CD4-positive, alpha-beta T cell treated with Interleukin-4 for 1 hour (primary cell): ENCODE data around the gene TRAF5.

Source experiments
- DNase-seq, 2 donors: peaks; one replicate each; pipeline ENCODE4 v3.0.0-alpha.2; 2020 to 2022

The TRAF5 gene

DNA sequence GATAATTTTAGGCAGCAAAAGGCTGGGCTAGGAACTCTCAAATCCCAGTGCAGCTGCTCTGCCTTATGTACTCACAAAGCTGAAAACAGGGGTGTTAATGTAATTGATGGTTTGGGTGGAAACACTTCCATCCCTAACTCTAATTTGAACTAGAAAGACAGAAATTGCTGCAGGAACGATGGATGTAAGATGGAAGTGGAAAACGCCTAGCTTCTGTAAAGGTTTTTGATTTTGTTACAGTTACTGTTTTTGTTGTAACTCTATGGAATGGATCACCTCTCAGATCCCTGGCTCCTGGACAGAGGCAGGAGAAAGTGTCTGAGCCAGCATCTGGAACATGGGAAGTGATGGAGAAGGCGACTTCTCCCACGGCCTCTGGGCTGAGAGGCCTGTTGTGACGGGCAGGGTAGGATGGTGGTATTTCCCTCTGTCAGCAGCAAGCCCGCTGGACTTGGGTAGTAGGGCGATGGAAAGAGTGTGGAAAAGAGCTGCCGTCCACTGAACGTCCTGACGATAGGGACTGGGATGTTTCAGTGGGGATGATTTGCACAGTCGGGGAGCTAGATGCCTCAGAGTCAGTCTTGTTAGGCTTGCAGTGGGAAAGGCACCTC lies 1.6 kb downstream of the TRAF5 start:
- DNase-seq = no peak

DNA sequence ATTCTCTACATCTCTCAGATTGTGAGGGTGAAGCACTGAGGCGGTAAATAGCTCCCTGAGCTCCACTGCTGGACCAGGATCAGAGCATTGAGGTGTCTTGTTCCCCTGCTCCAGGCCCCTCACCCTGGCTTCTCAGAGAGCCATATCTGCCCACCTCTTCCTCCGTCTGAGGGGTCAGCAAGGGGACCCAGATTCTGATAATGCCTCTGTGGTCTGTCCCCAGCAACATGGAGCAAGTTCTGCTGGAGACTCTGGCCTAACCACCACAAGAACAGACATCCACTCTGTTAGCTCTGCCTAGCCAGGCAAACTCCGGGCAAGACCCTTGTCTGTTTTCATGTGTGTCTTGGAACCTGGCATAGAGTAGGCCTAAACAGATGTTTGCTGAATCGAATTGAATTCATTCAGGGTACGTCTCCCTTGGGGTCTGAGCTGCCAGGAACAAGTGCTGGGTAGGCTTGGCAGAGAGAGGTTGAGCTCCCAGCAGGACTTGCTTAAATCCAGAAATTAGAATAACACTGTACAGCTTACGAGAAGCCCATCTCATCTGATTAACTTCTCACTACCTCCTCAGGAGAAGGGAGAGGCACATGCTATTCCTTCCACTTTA lies 2.3 kb downstream of the TRAF5 start:
- DNase-seq = no peak

DNA sequence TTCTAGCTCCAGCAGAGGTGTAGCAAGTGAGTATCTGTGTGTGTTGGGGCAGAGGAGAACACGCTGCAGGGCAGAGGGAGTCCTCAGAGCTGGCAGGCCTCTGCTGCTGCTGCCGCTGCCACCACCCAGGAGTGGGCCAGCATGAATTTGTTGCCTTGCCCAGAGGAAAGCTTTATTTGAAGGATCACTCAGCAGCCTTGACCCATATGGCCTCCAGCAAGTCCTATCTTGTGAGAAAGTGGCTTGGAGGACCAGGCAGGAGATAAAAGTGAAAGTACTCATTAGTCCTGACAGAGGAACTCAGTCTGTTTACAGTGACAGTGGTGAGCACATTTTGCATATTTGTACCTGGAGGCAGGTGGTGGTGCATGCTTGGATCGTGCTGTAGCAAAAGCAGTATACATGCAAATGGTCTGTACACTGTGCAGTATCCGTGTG lies 3.1 kb downstream of the TRAF5 start:
- DNase-seq = peak; percentile 29 to 50

DNA sequence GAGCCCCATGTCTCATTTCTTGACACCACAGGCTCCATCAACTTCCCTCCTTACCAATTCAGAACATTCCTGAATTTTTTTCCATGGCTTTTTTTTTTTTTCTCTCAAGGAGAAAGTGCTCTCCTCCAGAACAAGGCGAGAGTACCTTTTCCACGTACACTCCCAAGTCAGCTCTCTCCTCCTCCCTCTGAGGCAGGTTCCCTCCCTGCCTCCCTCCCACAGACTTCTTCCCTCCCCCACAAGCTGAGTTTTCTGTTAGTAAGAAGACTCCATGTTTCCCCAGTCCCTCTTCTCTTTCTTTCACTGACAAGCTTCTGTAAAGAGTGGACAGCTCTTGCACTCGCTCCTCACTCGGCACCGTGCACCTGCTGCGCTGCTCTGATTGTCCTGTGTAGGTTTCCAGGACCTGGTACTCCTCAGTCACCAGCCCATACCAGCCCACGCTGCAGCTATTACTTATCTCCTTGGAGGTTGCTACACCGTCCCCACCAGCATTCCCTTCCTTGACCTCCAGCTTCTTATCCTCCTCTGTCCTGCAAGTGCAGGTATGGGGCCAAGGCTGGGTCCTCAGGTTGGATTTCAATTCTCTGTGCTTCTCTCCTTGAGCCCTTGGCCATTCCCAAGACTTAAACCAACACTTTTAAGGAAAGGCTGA lies 3.8 kb downstream of the TRAF5 start:
- no peak for DNase-seq

DNA sequence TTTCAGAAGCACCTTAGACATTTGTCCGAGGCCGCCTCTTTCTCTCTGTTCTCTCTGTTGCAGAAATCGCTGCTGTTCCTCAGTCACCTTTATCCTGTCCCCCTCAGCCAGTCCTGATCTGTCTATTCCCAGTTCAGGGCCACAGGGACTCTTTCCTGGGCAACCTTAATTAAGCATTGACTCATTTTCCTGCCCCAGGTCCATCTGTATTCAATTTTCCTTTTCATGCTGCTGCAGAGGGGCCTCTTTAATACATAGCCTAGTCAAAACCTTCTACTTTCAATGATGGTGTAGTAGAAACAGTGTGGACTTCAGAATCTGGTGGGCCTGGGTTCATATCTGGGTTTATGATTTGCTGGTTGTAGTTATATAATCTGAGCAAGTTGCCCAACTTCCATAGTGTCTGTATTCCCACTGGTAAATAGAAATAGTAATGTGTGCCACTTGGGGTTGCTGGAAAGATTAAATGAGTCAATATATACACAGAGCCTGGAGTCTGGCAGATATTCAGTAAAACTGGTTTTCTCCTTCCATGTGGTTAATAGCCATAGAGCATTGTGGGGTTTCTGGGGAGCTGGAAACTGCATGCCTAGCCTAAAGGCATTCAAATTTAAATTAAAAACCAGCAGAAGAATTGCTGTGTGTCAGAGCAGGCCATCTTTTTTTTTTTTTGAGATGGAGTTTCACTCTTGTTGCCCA lies 4.5 kb downstream of the TRAF5 start:
- DNase-seq = no peak

DNA sequence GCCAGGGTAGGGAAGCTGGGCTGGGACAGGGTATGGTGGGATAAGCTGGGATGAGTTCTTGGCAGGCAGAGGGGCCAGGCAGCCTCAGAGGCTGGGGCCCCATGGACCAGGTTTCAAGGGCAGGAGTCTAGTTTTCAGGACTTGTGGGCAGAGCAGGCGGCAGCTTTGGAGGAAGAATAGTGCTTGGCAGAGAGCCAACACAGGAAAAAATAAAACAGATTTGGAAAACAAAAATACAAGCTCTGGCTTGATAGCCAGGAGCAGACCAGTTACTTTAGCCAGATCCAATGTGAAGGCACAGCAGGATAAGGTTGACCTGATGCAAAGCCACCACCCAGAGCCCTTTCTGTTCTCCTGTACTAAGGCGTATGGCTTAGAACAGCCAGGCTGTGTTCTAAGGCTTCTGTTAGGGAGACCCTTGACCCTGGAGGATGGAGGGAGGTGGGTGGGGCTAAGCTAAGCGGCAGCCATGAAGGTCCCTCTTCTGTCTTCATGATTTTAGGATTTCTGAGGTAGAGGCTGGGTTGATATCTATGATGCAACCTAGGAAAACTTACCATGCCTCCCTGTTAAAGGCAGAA lies 5.5 kb downstream of the TRAF5 start:
- no peak for DNase-seq

DNA sequence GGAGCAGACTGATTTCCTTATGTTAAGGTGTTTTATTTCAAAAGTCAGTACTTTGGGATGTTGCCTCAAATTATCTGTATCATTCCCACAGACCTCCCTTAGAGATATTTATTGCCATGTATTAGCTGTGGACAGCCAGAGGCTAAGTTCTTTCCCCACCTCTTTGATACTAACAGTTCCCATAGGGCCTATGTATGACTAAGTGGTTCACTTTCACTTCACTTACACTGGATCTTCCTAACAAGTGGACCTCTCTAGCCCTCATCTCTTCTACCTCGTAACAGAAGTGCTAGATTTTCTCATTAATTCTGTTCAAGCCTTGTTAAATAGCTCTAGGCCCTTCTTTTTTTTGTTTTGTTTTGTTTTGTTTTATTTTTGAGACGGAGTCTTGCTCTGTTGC lies 6.2 kb downstream of the TRAF5 start:
- no peak for DNase-seq

DNA sequence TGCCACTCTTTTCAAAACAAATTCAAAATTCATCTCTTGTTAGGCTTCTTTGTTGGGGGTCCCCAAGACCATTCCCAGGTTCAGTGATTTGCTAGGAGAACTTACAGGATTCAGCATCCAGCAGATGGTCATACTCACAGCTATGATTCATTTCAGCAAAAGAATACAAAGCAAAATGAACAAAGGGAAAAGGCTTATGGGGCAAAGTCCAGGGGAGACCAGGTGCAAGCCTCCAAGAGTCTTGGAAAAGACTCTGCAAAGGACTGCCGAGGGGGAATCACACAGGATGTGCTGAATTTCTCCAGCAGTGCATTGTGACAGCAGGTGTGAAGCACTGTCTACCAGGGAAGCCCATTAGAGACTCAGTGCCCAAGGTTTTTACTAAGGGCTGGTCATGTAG lies 7.3 kb downstream of the TRAF5 start:
- DNase-seq = no peak

DNA sequence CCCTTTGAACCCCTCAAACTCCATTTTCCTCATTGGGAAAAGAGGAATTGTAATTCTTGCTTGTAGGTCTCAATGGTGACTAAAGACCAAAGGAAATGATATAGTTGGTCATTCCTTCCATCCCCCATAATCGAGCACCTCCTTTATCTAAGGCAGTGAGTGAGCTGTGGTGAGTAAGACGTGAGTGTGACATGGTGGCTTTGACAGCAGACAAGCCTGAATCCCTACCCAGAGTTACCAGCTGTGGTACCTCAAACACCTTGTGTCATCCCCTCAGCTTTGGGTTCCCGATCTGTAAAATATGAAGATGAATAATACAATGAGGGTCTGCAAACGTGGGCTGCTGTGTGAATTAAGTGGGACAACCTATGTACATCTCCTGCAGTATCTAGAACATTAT lies 8.4 kb downstream of the TRAF5 start:
- DNase-seq = no peak

DNA sequence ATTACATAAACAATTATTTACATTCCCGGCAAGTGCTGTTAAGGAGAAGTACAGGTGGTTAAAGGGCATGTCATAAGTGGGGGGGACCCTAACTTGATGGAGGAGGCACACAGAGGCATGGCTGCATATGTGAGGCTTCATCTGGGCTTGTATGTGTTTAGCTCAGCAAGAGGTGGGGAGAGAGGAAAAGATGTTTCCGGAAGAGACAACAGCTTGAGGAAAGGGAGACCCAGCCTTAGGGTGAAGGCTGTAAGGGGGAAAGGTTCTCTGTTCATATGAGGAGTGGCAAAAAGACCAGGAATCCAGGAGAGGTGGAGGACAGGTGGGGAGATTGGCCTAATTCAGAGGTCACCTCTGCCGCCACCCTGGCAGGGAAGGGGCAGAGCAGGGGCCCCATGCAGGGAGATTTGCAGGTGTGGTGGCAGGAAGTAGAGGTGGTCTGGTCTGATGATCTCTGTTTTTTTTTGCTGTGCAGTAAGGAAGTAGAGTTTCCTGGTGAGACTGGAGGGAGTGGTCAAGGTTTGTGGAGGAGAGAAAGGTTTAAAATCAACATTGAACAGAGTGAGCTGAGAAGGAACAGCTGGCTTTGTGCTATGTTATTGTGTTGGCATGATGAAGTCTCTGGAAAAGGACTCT lies 9.0 kb downstream of the TRAF5 start:
- DNase-seq = peak; percentile 38 to 39

DNA sequence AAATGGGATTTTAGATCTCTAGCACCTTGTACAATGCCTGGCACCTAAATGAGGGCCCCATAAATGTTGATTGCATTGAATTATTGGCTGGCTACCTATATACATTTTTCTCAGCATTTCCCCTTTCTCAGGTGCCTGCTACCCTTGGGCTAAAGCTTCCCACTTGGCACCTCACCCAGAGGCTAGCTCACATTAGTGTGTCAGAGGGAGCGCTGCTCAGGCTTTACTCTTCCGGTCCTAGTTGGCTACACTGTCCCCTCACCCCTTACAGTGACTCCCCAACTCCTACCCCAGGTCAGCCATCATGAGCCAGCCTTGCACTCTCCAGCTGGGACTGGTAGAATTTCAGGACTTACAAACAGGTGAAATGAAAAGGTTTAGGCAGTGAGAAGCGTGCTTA lies 9.5 kb downstream of the TRAF5 start:
- DNase-seq = no peak

DNA sequence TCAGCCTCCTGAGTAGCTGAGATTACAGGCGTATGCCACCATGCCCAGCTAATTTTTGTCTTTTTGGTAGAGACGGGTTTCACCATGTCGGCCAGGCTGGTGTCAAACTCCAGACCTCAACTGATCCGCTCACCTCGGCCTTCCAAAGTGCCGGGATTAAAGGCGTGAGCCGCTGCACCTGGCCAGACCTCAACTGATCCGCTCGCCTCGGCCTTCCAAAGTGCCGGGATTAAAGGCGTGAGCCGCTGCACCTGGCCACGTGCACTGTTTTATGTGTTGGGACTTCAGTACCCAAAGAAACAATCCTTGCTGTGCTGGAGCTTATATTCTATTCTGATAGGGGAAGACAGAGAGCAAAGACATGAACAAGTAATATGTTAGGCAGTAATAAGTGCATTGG lies 10.1 kb downstream of the TRAF5 start:
- no peak for DNase-seq

DNA sequence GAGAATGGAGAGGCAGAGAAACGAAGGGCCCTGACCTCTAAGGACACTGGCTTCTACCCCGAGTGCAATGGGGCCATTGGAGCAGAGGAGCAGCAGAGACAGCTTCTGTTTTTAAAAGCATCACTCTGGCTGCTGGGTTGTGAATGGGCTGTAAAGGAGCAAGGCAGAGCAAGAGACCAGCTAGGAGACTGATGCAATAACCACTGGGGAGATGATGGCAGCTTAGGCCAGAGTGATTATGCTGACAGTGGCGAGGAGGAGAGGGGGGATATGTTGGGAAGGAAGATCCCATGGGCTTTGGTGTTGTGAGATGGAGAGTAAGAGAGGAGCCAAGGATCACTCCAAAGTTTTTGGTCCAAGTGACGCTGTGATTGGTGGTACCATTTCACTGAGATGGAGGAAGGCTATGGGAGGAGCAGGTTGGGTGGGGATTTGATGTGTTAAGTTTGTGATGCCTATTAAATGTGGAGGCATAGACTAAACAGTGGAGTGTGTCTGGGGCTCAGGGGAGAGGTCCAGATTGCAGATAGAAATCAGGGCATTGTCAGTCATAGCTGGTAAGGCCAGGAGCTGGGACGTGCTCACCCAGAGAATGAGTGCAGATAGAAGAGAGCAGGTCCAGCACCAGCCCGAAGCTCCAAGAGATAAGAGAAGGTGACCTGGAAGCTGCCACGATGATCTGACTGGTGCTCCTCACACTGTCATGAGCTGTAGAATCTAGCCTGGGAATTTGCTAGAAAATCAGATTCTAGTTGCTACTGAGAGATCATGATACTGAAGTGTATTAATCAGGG lies 11.0 kb downstream of the TRAF5 start:
- no peak for DNase-seq

DNA sequence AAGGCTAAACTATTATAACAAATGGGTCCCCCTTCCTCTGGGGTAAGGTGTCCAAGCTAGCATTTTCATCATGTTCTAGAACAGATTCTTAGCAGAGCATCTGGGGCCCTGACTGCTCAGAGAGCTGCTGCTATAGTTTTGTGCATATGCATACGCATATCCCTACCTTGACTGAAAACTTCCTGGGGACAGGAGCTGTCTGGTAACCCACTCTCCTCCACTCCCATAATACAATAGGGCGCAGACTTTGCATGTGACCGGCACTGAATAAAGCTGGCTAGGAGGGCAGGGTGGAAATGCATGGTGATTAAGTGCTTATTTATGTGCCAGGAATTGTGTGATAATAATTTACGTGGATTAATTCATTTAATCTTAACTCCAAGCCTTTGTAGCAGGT lies 11.6 kb downstream of the TRAF5 start:
- no peak for DNase-seq

DNA sequence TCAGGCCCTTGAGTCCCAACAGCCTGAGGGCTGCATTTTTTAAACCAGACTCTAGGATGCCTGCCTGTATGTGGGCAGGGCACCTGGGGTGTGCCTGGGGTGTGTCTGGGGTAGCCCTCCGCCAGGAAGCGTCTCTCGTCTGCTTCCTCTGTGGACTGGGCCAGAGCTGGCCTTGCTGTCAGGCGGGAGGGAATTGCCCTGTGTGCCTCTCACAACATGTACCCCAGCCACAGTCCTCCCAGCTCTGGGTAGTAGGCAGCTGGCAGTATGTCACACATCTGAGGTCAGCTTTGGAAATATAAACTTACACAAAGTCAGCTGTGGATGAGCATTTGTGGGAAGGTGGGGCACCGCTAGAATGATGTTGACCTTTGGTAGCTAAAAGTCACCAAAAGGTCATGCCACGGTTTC lies 13.0 kb downstream of the TRAF5 start:
- no peak for DNase-seq

DNA sequence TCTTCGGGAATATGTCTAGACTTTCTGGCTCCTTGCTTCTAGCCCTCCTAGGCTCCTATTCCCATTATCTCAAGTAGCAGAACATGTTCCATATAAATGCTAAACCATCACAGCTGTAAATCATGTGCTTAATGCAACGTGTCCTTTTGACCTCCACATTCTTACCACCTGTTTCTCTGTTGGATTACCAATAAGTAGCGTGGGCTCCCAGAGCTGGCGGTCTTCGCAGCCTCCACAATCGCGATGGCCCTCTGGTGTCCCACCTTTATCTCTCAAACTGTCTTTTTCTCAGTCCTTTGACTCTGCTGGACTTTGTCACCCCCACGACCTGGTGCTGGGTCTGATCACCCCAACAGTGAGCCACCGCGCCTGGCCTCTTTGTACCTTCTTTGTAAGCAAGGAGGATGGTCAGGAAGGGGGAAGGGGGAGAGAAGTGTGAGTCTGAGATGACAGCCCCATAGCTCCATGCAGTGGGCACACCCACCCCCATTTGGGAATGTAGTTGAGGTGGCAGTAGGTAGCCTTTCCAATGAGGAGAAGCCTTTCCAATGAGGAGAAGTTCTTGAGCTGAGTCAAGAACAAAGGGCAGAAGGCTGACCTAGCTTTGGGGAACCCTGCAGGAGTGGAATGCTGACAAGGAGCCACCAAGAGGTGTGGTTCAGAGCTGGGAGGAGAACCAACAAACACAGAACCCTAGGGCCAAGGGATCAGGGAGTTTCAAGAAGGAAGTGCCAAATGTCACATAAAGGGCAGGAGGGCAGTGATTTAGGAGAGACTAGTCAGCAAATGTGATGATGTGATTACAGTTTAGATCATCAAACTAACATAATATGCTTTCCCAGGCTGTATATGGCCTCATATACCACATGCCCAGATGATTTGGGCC lies 14.2 kb downstream of the TRAF5 start:
- DNase-seq = no peak

DNA sequence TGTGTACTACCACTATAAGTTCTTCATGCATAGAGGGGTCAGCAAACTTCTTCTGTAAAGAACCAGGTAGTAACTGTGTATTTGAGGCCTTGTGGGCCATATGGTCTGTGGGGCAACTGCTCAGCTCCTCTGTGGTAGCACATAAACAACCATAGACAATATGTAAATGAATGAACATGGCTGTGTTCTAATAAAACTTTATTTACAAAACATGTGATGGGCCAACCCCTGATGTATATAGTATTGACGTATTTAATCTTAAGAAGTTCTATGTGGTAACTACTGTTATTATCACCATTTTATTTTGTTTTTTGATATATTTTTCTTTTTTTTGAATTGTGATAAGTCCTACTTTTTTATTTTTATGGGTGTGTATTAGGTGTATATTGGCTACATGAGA lies 15.4 kb downstream of the TRAF5 start:
- no peak for DNase-seq

DNA sequence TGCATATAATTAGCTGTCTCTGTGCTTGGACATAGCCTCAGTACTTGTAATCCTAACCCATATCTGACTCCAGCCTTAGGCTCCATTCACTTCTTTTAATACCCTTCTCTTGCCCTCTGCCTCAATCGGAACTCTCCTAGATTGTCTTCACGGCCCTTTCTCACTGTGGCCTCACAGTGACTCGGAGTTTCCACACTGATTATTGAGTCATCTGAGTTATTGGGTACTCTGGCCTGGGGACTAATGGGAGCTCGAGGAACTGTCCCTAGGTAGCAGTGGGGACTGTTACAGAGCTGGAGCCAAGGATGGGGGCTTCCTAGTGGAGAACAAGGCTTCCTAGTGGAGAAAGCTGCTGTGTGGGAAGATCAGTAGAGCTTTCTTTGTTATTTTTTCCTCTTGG lies 17.0 kb downstream of the TRAF5 start:
- DNase-seq = no peak

DNA sequence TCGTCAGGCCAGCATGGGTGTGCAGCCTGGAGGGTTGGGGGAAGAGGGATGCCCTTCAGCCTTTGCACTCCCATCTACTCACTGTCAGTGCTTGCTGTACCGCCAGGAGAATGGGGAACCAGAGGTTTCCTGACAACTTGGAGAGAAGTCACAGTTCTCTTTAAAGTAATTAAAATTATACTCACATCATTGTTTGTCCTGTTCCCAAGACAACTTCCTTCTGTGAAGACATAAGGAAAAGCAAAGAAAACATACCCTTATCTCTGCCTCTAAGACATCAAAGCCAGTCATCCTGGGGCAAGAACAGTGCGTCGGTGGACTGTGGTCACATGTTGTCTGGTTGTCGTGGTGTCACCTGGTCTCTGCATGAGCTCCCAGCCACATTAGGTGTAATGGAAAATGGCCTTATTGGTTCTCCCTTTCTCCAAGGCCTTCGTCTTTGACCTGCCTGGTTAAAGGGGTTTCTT lies 17.6 kb downstream of the TRAF5 start:
- no peak for DNase-seq

DNA sequence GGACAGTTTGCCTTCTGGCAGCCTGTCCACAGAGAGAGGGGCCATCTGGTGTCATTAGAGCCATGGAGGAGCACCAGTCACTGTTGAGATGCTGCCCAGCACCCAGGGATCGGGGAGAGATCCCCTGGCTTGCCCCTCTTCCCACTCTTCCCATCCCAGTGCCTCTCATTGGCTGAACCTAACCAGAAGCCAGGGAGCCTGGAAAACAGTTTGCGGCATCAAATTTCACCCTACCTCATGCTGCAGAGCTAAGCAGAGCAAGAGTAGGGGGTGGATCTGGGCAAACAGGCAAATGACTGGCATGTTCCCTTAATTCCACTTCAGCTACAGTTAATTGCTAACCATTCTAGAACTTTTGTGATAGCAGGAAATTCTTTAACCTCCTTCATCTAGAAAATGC lies 19.1 kb downstream of the TRAF5 start:
- DNase-seq = no peak
